Measurements from ENCODE around the gene CASKIN2. TPM values are rescaled to one million over a fixed set of nuclear protein-coding genes. Genes with fewer than 3 reads are reported as not detected.

CASKIN2 gene
- total RNA-seq, 1 experiment from 2014 or later = 25.4 TPM

GRCh38 chr17:75514919-75515495 lies 330 bp downstream of the CASKIN2 start:
- Histone ChIP-seq H2AFZ (peak overlapping the region; percentile 96), H3K9me3 (ENCODE audit: insufficient read depth, low read depth) (no peaks in the 10 kb centered on the region), H3K4me3 (peak overlapping the region; percentile 89), H3K79me2 (ENCODE audit: low read depth) (peaks cover 32% of the 10 kb centered on the region), H3K4me2 (peak overlapping the region; percentile 91), H3K27ac (no peak overlapping the region), H3F3A (ENCODE audit: insufficient read depth, low read depth) (peaks cover 33% of the 10 kb centered on the region; the same call in 1 of the 2 replicates), H3K27me3 (ENCODE audit: insufficient read depth, low read depth) (no peaks in the 10 kb centered on the region), H3K4me1 (replicated peaks; ENCODE audit: insufficient read depth) (peaks cover 46% of the 10 kb centered on the region), H3K36me3 (ENCODE audit: low read depth) (0 out of 2 replicates have a peak, but pooled peaks cover 8% of the 10 kb centered on the region), H4K20me1 (ENCODE audit: insufficient read depth) (peaks cover 22% of the 10 kb centered on the region), H3K9me2 (ENCODE audit: insufficient read depth) (no peaks in the 10 kb centered on the region)
- BruUV-seq (replicated peaks) = no TSS peak
- no peak for TF ChIP-seq EZH2 (IDR thresholded peaks at IDR 0.05; ENCODE audit: low read depth)
- TF ChIP-seq CTCF (conservative IDR thresholded peaks at IDR 0.05) = no peak
- CTCF ChIA-PET = interaction anchor here (0.6 to 0.8 kb wide), 3 partner anchors 85 to 118 kb away, joined by 3 to 8 read pairs (median 4); partner anchors contain the start of gene SMIM5
- no peak for DNase-seq
- intact Hi-C loops (cut with micrococcal nuclease; ENCODE audit: unreplicated experiment) = loop anchor here (1.0 to 10.0 kb wide), 4 partner anchors 87 to 250 kb away; partner anchors contain the start of genes GGA3 and MRPS7
- POLR2A ChIA-PET (ENCODE audit: unreplicated experiment) = no interaction called here

DNA sequence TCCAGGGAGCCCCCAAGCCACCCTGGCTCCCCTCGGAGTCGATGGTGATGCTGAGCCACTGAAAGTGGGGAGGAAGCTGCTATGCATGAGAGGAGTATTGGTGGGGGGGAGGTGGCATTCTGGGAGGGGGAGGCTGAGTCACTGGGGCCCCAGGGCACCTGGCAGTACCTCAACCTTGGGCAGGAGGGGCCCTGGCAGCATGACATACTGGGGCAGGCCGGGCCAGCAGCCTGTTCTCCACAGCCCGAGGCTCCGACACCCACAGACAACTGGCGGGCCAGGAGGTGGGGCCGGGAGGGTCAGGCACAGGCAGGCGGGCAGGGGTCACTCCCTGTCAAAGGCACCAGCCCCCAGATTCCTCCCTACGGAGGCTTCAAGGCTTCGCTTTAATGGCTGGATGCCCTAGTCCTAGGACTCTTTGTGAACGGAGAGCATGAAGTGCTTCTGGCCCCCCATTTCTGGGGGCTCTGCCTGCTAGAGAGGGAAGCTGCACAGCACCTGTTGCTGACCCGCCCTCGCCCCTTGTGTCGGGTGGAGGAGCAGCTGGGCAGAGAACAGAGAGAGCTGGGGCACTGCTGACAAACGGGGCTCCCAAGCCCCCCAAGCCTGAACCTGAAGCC lies 928 bp downstream of the CASKIN2 start:
- intact Hi-C loops (cut with micrococcal nuclease; ENCODE audit: unreplicated experiment) = loop anchor here (1.0 to 10.0 kb wide), 2 partner anchors 88 to 250 kb away; partner anchors contain the start of genes GGA3 and MRPS7
- peak overlapping the region; percentile 91 for H3K4me2 ChIP-seq
- H3K4me3 ChIP-seq = peak overlapping the region; percentile 89
- H3K9me3 ChIP-seq (ENCODE audit: insufficient read depth, low read depth) = no peaks in the 10 kb centered on the region
- CTCF ChIA-PET = interaction anchor here (0.6 to 0.8 kb wide), 5 partner anchors 35 to 119 kb away, joined by 3 to 8 read pairs (median 4); partner anchors contain the start of gene SMIM5
- no peaks in the 10 kb centered on the region for H3K9me2 ChIP-seq (ENCODE audit: insufficient read depth)
- DNase-seq = peak; percentile 85 to 89
- H3K4me1 ChIP-seq (replicated peaks; ENCODE audit: insufficient read depth) = peaks cover 46% of the 10 kb centered on the region
- H3K36me3 ChIP-seq (ENCODE audit: low read depth) = 0 out of 2 replicates have a peak, but pooled peaks cover 6% of the 10 kb centered on the region
- peak overlapping the region; percentile 96 for H2AFZ ChIP-seq
- peaks cover 33% of the 10 kb centered on the region; the same call in 1 of the 2 replicates for H3F3A ChIP-seq (ENCODE audit: insufficient read depth, low read depth)
- POLR2A ChIA-PET (ENCODE audit: unreplicated experiment) = interaction anchor here (0.6 to 1.1 kb wide), 2 partner anchors 11 to 84 kb away, joined by 3 to 5 read pairs; partner anchors contain the start of gene LLGL2
- H4K20me1 ChIP-seq (ENCODE audit: insufficient read depth) = peaks cover 23% of the 10 kb centered on the region
- BruUV-seq (replicated peaks) = TSS peak; percentile 27
- H3K79me2 ChIP-seq (ENCODE audit: low read depth) = peaks cover 32% of the 10 kb centered on the region
- H3K27ac ChIP-seq = no peak overlapping the region
- H3K27me3 ChIP-seq (ENCODE audit: insufficient read depth, low read depth) = no peaks in the 10 kb centered on the region
- TF ChIP-seq CTCF (conservative IDR thresholded peaks at IDR 0.05) = no peak
- TF ChIP-seq EZH2 (IDR thresholded peaks at IDR 0.05; ENCODE audit: low read depth) = no peak

DNA sequence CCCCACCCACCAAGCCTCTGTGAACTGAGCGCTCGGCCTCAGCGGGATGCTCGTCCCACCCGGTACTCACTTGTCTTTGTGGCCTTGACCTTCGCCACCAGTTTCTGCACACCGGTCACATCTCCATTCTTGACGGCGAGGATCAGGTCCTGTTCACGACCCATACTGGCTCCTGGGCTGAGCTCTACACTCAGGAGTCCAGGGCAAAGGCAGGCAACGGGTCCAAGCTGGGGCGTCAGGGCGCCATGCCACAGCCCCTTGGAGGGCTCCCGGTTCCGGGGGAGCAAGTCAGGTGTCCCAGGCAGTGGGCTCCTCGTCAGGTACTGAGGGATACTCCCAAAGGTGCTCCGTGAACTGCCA lies 1.7 kb downstream of the CASKIN2 start:
- Histone ChIP-seq H3K4me3 (no peak overlapping the region), H3K27ac (no peak overlapping the region), H4K20me1 (ENCODE audit: insufficient read depth) (peaks cover 23% of the 10 kb centered on the region), H3K79me2 (ENCODE audit: low read depth) (peaks cover 32% of the 10 kb centered on the region), H3K36me3 (ENCODE audit: low read depth) (no peaks in the 10 kb centered on the region), H3K9me3 (ENCODE audit: insufficient read depth, low read depth) (no peaks in the 10 kb centered on the region), H3K9me2 (ENCODE audit: insufficient read depth) (no peaks in the 10 kb centered on the region), H3K4me1 (replicated peaks; ENCODE audit: insufficient read depth) (peaks cover 46% of the 10 kb centered on the region), H3F3A (ENCODE audit: insufficient read depth, low read depth) (peaks cover 32% of the 10 kb centered on the region; the same call in 1 of the 2 replicates), H3K27me3 (ENCODE audit: insufficient read depth, low read depth) (no peaks in the 10 kb centered on the region), H2AFZ (no peak overlapping the region), H3K4me2 (peak overlapping the region; percentile 91)
- no peak for DNase-seq
- CTCF ChIA-PET = interaction anchor here (0.6 kb wide), 1 partner anchor 89 kb away, joined by 5 read pairs; no protein-coding TSS in a partner anchor
- TF ChIP-seq CTCF (conservative IDR thresholded peaks at IDR 0.05) (no peak), EZH2 (IDR thresholded peaks at IDR 0.05; ENCODE audit: low read depth) (no peak)
- POLR2A ChIA-PET (ENCODE audit: unreplicated experiment) = interaction anchor here (1.1 kb wide), 1 partner anchor 12 kb away, joined by 3 read pairs; the partner anchor contains the start of gene LLGL2
- intact Hi-C loops (cut with micrococcal nuclease; ENCODE audit: unreplicated experiment) = loop anchor here (10.0 kb wide), 1 partner anchor 249 kb away; the partner anchor contains the start of genes GGA3 and MRPS7
- BruUV-seq (replicated peaks) = no TSS peak
